Posterior cingulate gyrus (tissue), 11 donors: ENCODE results near the gene DIP2C.

Experiments
- DNase-seq, 10 donors: peaks; one replicate each; pipeline versions ENCODE4 v3.0.0 to v3.0.0-alpha.2; 2020 to 2021; ENCODE audit warnings: mixed read lengths in 3 of 10
- intact Hi-C: fragments of 100-400 bp; cut with DNase I; formaldehyde crosslinking; loops from one replicate; pipeline ENCODE4 v1.15.1; 2023

Gene DIP2C

DNA sequence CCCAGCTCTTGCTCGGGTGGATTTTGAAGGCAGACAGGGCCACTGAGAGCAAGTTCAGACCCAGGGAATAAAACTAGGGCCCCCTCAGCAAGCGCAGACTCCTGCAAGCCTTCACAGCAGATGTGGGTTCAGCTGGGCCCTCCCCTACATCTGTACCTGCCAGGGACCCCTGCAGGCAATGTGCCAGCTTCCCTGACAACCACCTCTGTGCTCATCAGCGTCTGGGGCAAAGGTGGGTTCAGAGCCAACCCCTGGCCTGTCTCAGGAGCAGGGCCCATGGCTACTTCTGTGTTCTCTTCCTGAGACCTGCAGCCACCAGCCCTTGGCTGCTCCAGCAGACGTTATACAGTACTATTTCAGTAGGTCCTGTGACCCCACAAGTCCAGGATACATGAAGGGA, 189.5 kb downstream of the DIP2C start:
- intact Hi-C loops, result loop anchor here (10.0 kb wide), 1 partner anchor 105 kb away; no protein-coding TSS in a partner anchor
- DNase-seq, result peak in 2 of 10 donors; percentile 35 to 39

DNA sequence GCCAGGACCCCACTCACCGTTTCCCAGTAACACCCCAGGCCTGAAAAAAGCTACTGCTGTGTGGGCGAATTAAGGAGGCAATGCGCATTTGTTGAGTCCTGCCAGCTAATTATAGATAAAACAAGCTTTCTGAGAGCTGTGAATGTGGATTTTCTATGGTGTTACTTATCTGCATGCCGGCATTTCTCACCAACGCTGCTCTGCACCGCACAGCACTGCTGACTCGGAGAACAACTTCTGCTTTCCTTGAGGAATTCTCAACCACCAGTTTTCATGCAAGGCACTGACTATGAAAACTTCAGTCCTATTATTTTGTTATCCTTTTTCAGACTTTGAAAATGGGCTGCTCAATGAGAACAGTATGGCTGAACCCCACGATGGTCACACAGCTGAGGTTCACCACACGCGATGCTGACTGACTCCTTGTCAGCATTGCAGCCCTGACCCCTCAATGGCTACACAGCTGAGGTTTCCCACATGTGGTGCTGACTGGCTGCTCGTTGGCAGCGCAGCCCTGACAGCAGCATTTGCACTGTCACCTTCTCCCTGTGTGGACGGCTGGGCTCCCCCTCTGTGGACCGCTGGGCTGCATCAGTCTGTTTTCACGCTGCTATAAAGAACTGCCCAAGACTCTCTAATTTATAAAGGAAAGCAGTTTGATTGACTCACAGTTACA, 190.6 kb downstream of the DIP2C start:
- peak in 2 of 10 donors; percentile 80 to 88 for DNase-seq
- intact Hi-C loops, result loop anchor here (10.0 kb wide), 1 partner anchor 104 kb away; no protein-coding TSS in a partner anchor

DNA sequence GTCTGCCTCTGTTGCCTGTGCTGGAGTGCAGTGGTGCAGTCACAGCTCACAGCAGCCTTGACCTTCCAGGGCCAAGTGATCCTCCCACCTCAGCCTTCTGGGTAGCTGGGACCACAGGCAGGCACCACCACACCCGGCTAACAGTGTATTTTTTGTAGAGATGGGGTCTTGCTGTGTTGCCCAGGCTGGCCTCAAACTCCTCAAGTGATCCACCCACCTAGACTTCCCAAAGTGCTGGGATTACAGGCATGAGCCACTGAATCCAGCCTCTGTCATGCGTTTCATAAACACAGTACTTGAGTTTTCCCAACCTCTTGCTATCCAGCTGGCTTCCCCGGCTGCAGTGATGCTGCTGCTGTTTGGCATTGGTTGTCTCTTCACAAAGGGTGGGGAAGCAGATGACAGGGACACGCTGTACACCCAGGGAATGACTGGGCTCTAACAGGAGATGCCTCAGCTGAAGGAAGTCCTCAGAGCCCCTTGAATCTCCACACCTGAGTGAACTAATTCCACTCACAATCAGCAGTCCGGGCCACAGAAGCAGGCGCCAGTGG, 191.5 kb downstream of the DIP2C start:
- DNase-seq, result peak in 6 of 10 donors; percentile 52 to 92 (median 76)
- intact Hi-C loops, result loop anchor here (10.0 kb wide), 1 partner anchor 103 kb away; no protein-coding TSS in a partner anchor

DNA sequence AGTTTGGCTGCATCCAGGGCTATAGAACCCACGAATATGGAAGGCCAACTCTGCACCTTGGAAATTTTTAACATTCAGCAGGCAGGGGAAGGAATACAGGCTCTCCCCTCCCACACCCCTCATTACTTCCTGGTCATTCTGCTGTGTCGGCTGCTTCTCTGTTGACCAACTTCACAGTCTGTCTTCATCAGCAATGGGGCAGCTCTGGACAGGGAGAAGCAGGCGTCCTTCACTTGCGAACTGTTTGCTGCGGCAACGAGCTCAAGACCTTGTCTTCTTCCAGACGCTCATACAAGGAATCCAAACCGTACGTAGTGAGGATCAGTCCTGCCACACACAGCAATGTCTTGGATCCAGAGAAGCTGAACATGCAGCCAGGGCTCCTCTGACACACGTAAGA, 192.2 kb downstream of the DIP2C start:
- peak in 2 of 10 donors; percentile 14 to 39 for DNase-seq
- intact Hi-C loops, result loop anchor here (10.0 kb wide), 1 partner anchor 102 kb away; no protein-coding TSS in a partner anchor

DNA sequence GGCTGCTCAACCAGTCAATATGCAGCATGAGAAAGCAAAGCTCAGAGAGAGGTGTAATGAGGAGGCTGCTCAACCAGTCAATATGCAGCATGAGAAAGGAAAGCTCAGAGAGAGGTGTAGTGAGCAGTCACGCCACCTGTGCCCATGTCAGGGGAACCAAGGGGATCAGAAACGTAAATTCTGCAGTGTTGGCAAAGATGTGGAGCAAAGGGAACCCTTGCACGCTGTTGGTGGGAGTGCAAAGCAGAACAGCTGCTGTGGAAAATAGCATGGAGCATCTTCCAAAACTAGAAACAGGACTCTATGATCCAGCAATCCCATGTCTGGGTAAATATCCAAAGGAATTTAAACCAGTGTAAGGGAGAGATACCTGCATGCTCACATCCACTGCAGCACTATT, 194.9 kb downstream of the DIP2C start:
- DNase-seq, result peak in 2 of 10 donors; percentile 32 to 73
- intact Hi-C loops, result loop anchor here (10.0 kb wide), 1 partner anchor 100 kb away; no protein-coding TSS in a partner anchor

DNA sequence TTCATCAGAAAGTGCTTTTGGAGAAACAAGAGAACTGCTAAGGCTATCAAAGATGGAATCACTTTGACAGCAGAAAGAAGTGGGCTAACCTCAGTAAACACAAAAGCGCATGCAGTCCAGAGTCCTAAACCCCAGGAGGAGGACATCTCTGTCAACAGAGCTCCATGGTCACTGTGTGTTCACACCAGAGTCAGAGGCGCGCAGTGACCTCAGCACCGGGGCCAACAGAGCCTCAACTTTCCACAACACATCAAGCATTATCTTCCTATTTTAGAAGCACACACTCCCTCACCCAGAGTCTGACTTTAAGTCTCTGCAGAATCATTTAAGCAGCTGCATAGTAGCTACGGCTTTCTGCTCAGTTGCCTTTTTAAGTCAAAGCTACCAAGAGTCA, 195.3 kb downstream of the DIP2C start:
- DNase-seq, result peak in 2 of 10 donors; percentile 38 to 68
- intact Hi-C loops, result loop anchor here (10.0 kb wide), 1 partner anchor 99 kb away; no protein-coding TSS in a partner anchor

DNA sequence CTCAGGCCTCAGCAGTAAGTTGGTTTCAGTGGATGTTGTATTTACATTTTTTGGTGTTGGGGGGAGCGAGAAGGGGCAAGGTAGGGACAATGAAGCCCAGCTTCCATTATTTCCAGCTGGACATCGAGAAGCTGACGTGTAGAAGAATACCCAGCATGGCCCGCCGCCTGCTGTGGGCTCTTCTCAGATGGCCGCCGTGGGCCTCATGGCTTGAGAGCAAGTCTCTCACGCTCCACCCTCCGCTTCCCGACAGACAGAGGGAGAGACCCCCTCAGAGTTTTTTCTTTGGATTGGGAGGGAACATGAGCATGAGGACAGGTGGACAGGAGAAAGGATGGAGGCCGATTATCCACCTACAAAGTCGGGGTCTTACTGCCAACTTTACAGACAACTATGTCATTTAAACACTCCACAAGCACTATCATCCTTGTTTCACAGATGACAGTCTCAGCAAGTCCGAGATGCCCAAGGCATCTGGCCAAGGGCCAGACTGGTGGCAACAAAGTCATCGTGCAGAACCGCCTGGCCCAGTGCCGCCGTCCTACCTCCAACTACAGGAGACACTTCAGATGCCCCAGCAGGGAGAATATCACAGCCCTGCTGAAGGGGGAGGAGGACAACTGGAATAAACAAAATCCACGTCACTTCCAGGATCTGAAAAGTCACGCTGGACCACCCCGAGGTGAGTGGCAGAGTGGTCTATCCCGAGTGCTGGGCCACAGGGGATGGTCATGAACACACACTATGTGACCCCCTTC, 195.9 kb downstream of the DIP2C start:
- peak in 3 of 10 donors; percentile 50 to 68 (median 52) for DNase-seq
- intact Hi-C loops, result loop anchor here (10.0 kb wide), 1 partner anchor 99 kb away; no protein-coding TSS in a partner anchor

DNA sequence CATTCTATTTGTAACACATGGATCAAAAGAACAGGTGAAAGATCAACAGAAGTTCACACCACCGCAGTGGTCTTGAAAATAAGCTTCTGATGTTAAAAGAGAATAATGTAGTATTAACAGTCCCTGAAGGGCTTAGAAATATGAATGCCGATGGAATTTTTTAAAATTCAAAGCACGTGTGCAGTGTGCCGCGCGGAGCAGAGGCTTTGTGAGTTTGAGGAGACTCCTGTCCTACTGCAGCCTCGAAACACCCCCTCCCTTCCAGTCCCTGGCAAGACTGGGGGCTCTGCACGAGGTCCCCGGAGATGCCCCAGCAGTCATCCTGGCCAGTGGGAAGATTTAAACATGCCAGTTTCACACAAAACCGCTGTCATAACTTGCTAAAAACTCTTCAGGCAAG, 196.6 kb downstream of the DIP2C start:
- intact Hi-C loops, result loop anchor here (10.0 kb wide), 1 partner anchor 98 kb away; no protein-coding TSS in a partner anchor

DNA sequence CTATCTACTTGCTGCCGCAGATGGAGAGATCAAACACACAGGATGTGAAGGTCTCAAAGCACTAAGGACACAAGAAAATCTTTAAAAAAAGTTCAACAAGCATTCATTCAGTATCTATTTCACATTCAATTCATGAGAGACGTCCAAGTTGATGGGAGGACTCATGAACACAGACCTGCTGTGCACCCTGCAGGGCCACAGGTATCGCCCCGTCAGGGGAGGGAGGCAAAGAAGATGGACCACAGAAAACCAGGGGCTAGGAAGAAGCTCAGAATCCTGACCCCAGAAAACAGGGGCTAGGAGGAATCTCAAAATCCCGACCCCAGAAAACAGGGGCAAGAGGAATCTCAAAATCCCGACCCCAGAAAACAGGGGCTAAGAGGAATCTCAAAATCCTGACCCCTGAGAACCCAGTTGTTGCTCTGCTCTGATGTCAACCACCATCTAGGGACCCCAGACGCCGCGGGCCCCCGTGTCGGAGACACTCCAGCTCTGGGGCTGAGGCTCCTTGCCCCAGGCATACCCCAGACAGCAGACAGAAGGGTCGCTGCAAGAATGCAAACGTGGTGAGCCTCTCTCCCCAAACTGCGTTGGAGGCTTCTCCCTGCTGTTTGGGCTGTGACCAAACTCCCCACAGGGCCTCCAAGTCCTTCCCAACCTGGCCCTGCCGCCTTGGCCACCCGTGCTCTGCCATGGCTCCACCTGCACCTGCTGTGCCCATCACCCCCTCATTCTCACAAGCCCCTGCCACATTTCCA, 197.6 kb downstream of the DIP2C start:
- intact Hi-C loops, result loop anchor here (10.0 kb wide), 1 partner anchor 97 kb away; no protein-coding TSS in a partner anchor
- peak in 3 of 10 donors; percentile 39 to 69 (median 61) for DNase-seq

More for the DNA sequence above, 196.6 kb downstream of the DIP2C start:
- peak in 2 of 10 donors; percentile 61 to 80 for DNase-seq

DNA sequence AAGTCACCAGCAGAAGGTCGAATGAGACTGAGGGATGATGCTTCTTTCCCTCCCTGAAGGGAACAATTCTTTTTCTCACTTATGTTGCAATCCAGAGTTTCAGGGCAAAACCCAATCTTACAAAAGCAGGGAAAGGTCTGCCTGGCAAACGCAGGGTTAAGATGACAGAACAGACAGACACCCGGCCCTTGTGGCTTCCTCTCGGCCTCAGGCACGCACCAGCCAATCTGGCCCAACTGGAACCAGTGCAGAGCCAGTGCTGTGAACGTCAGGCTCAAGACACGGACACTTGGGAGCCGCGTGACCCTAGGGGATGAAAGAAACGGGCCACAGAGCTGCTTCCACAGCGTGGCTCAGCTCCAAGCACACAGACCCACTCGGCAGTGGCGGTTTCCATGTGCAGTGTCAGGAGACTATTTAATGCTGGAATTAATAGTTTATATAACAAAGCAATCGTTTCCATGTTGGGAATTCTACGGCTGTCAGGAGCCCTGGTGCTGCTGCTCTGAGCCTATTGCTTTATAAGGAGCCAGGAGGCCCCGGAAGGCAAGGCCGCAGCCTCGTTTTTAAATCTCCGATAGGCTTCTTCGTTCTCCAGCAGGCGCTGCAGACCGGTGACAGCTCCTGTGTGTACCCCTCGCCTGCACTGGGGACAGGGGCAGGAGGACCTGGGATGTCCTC, 198.4 kb downstream of the DIP2C start:
- intact Hi-C loops, result loop anchor here (10.0 kb wide), 1 partner anchor 96 kb away; no protein-coding TSS in a partner anchor
- DNase-seq, result peak in 4 of 10 donors; percentile 60 to 87 (median 80)

DNA sequence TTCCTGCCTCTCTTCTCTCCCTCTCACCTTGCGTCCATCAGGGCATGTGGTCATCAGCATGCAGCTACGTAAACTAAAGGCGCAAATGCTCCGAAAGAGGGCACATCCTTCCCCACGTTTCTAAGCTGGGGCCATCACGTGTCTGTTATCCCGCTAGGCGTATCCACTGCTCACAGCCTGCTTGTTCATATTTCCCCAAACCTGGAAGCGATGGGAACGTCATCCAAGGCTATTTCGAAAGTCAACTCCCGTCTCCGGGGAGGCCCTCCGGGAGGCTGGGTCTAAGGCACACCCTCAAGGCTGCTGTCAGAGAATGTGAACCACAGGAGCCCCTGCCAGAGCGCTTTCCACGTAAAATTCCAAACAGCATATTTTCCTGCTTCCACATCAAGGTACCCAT, 199.2 kb downstream of the DIP2C start:
- intact Hi-C loops, result loop anchor here (10.0 kb wide), 1 partner anchor 95 kb away; no protein-coding TSS in a partner anchor
- DNase-seq, result peak in 3 of 10 donors; percentile 29 to 45 (median 40)

DNA sequence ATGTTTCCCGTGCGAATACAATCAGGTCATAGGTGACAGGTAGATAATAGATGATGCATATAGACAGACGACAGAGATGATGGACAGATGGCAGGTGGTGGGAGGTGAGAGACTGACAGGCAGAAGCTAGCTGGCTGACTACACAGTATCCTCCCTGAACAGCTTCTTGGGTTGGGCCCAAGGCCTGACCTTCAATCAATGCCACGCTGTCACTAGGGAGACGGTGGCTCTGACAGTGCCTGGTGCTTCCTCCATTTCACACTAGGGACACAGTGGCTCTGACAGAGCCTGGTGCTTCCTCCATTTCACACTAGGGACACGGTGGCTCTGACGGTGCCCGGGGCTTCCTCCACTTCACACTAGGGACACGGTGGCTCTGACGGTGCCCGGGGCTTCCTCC, 200.1 kb downstream of the DIP2C start:
- intact Hi-C loops, result no loop called here
- DNase-seq, result peak in 3 of 10 donors; percentile 46 to 69 (median 54)

DNA sequence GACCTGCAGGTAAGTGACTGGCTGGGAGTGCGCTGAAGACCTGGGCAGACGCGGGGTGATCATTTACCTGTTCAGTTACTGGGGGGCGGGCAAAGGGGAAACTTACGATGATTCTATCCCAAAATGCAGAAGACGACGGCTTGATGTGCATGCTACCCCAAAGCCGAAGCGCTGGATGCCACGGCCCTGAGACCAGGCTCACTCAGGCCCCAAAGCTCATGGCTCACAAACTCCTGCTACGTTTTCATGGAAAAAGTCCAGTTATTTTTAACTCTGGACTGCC, 200.6 kb downstream of the DIP2C start:
- peak in 3 of 10 donors; percentile 31 to 61 (median 32) for DNase-seq
- intact Hi-C loops, result no loop called here

DNA sequence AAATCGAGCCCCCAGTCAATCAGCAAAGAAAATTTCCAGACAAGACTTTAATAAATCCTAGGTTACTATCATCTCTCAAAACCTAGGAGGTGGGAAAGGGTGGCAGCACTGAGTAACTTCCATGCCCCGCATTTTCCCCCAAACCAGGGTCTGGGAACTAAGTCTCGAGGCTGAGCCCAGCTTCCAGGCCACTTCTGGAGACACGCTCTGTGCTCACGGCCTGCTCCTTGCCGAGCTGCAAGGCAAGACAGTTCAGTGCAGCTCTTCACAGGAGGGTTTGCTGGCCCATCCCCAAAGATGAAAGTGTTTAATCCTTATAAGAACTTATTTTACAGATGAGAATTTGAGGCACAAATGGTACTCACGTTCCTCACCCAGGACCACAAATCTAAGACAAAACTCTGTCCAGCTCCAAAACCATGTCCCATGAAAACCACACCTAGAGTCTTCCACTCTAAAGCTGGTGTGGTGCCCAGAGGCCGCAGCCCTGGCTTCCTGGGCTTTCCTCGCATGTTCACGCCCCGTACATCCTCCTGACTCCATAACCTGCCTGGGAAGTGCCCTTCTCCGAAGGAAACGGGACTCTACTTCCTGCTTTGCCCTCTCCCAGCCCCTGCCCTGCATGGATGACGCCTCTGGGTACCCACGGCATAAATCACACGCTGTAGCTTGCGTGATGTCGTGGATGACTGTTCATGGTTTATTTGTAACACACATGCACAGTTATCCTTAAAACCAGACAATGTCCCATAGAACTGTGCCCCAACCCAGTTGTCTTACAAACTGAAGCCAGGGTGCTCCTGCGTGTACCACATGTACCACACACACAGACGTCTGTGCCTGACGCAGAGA, 201.2 kb downstream of the DIP2C start:
- peak in 3 of 10 donors; percentile 31 to 65 (median 44) for DNase-seq
- intact Hi-C loops, result no loop called here

DNA sequence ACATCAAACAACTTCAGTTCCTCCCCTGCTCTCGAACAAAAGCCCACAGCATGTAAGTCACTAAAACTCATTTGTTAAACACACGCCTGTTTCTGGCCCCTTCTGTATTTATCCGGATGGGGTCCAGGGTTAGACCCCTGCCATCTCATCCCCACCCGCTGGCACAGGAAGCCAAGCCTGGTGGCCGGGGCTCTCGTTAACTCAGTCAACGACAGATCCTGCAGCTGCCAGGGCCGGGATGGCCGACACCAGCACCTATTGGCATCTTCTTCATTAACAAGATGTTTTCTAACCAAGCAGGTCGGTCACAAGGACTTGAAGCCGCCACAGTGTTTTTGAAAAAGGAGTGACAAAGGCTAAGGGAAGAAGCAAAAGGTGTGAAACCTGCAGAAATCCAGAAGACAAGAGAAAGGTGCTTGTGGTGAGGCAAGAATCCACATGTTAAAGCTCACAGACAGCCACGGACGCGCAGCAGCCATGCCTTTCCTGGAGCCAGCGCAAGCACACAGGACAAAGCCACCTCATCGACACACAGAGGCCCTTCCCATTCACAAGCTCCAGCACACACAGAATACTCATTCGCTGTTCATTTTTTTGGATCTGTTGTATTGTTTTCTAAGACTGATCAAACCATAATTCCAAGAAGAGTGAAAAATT, 202.7 kb downstream of the DIP2C start:
- intact Hi-C loops, result no loop called here
- DNase-seq, result peak in 3 of 10 donors; percentile 66 to 78 (median 74)

DNA sequence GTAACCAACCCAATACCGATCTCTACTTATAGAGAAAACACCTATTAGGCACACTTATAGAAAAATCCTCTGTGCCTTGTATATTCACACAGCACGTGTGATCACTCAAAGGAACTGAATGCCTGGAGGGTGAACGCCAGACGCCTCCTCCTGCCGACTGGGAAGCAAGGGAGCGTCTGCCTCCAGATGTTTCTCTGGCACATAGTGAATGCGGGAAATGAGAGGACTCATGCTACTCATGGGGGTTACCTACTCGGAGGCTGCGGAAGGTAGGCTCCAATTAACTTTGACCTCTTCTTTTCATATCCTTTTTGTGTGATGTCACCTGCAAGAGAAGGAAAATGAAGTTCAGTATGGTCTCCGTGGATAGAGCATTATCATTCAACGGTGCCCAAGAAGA, 203.3 kb downstream of the DIP2C start:
- DNase-seq, result peak in 3 of 10 donors; percentile 67 to 84 (median 70)
- intact Hi-C loops, result no loop called here

DNA sequence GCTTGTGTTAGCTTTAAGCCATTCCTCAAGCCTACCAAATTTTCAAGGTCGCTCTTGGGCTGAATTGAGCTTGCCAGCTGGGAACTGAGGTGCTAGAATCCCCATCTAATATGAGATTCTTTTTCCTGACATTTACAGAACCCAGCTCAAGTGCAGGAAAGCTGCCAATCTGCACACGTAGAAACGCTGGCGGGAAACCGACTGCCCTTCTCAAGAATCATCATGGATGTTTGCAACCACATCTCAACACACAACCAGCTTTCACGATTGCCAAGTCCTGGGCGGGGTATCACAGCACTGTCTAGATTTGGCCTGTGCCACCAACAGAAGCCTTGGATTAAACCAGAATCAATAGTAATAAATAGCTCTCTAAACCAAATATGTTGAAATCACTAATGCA, 203.7 kb downstream of the DIP2C start:
- intact Hi-C loops, result no loop called here
- DNase-seq, result peak in 3 of 10 donors; percentile 41 to 78 (median 46)
